ENCODE data around the gene KRTAP5-5. TPM values are rescaled to one million over a fixed set of nuclear protein-coding genes. Genes with fewer than 3 reads are reported as not detected.
A peak's percentile ranks its signal among the peaks of the same experiment; 100 is the strongest.

Gene KRTAP5-5
- total RNA-seq, 2 experiments from 2014 or later: not detected

DNA sequence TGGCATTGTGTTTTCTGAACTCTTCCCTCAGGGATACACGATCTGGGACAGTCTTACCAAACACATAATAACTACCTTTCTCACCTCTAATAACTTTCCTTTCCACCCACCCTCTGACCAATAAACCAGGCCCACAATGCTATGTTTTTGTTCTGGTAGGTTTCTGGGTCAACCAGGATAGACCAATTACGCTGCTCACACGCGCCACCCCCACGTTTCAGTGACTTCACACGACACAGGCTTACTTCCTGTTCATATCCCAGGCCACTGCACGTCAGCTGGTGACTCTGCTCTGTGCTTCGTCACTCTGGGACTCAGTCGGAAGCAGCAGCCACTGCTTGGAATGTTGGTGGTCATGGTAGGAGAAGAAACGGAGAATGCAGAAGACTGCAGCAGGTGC, 10.1 kb upstream of the KRTAP5-5 start:
- Mint-ChIP-seq H3K9me3 (no peaks in the 10 kb centered on the region), H3K36me3 (ENCODE audit: low read depth) (no peaks in the 10 kb centered on the region), H3K4me3 (no peak overlapping the region), H3K4me1 (peaks cover 7% of the 10 kb centered on the region), H3K27ac (no peak overlapping the region), H3K27me3 (peaks cover 17% of the 10 kb centered on the region)
- ChIA-PET CTCF (interaction anchor here (1.2 to 1.5 kb wide), 2 partner anchors 25 to 34 kb away, joined by 3 to 6 read pairs; no protein-coding TSS in a partner anchor), POLR2A (no interaction called here)
- DNase-seq: peak; percentile 29

GRCh38 chr11:1622086-1622485, 7.5 kb upstream of the KRTAP5-5 start, which contains the start of gene KRTAP5-4:
TSS of gene KRTAP5-4 (minus strand) at chr11:1622138. CDS start at chr11:1622093, 45 bp downstream.
- Mint-ChIP-seq H3K36me3 (ENCODE audit: low read depth) (no peaks in the 10 kb centered on the region), H3K27me3 (peaks cover 10% of the 10 kb centered on the region), H3K4me3 (no peak within 1 kb of the TSS), H3K9me3 (no peaks in the 10 kb centered on the region), H3K27ac (no peak within 1 kb of the TSS), H3K4me1 (peaks cover 7% of the 10 kb centered on the region)
- CTCF ChIA-PET: no interaction called here
- POLR2A ChIA-PET: no interaction called here
- DNase-seq: no peak

- H3K36me3 Mint-ChIP-seq (ENCODE audit: low read depth): no peaks in the 10 kb centered on the region
Observed at GRCh38 chr11:1623716-1624115, 5.9 kb upstream of the KRTAP5-5 start.

DNA sequence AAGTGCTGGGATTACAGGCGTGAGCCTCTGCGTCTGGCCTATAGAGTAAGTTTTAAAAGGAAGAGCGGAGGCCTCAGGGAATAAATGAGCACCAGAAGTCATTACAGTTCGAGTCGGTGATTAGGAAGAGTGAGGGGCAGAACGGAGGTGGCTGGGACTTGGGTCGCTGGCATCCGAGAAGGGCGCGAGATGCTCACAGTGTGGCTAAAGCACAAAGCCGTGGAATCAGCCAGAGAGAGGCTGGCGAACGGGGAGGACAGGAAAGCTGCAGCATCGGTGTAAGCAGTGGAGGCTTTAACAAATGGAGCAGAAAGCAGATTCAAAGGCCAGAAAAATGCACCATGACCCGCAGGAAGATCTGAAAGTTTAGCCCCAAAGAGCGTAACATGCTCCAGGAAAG, 5.0 kb upstream of the KRTAP5-5 start:
- no peak overlapping the region for H3K27ac Mint-ChIP-seq
- ChIA-PET CTCF (interaction anchor here (1.2 kb wide), 1 partner anchor 28 kb away, joined by 4 read pairs; no protein-coding TSS in a partner anchor), POLR2A (no interaction called here)
- no peaks in the 10 kb centered on the region for H3K36me3 Mint-ChIP-seq (ENCODE audit: low read depth)
- DNase-seq: no peak
- peaks cover 12% of the 10 kb centered on the region for H3K27me3 Mint-ChIP-seq
- H3K9me3 Mint-ChIP-seq: no peaks in the 10 kb centered on the region
- no peak overlapping the region for H3K4me3 Mint-ChIP-seq
- H3K4me1 Mint-ChIP-seq: peaks cover 5% of the 10 kb centered on the region

More at GRCh38 chr11:1623716-1624115, 5.9 kb upstream of the KRTAP5-5 start:
- no peak overlapping the region for H3K27ac Mint-ChIP-seq
- DNase-seq: no peak
- H3K4me1 Mint-ChIP-seq: peaks cover 7% of the 10 kb centered on the region
- ChIA-PET POLR2A (no interaction called here), CTCF (interaction anchor here (0.6 to 1.2 kb wide), 4 partner anchors 11 to 509 kb away, joined by 3 to 4 read pairs (median 3); no protein-coding TSS in a partner anchor)
- no peak overlapping the region for H3K4me3 Mint-ChIP-seq
- H3K27me3 Mint-ChIP-seq: peaks cover 12% of the 10 kb centered on the region
- no peaks in the 10 kb centered on the region for H3K9me3 Mint-ChIP-seq

DNA sequence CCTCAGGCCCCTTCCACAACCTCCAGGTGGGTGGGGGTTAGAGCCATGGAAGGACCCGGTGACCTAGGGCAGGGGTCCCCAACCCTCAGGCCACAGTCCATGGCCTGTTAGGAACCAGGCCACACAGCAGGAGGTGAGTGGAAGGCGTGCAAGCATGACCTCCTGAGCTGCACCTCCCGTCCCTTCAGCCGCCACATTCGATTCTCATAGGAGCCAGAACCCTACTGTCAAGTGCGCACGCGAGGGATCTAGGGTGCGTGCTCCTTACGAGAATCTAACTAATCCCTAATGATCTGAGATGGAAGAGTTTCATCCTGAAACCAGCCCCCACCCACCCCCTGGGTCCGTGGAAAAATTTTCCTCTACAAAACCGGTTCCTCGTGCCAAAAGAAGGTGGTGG, 4.0 kb upstream of the KRTAP5-5 start:
- Mint-ChIP-seq H3K27me3 (peaks cover 13% of the 10 kb centered on the region), H3K9me3 (no peaks in the 10 kb centered on the region), H3K4me1 (peaks cover 2% of the 10 kb centered on the region), H3K27ac (no peak overlapping the region), H3K36me3 (ENCODE audit: low read depth) (no peaks in the 10 kb centered on the region), H3K4me3 (no peak overlapping the region)
- POLR2A ChIA-PET: no interaction called here
- CTCF ChIA-PET: no interaction called here
- DNase-seq: no peak

DNA sequence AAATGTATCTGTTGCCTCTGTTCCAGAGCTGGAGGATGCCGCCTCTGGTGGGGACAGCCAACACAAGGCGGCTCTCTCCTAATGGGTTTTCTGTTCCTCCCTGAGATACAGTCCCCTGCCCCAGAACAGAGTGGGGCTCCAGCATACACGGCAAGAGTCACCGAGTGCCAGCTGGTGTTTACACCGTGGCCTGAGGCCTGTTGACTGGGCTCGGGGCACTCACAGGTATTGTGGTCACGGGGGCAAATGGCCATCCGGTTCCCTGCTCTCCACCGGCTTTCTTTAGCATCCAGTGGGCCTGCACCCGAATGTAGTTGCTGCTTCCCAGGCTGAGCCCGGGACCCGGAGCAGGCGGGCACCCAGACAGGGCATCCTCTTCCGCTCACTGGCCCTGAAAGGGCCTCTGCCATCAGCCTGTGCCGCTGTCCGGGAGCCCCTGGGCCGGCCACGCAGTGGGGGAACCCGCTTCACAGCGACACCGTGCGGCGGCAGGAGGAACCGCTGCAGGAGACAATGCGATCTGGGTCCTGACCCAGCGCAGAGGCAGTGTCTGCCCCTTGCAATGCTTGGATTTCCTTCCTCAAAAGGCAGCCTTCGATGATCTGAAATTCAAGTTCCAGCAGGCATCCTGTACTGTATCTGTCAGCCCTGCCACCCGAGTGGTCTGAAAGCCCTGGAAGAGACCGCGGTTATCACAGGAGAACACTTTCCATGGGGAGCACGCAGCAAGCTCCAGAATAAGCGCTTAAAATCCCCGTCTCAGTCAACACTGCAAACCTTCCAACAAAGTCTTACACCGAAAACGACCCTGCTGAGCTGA, 859 bp upstream of the KRTAP5-5 start:
- peak; percentile 63 for DNase-seq
- Mint-ChIP-seq H3K36me3 (ENCODE audit: low read depth) (no peaks in the 10 kb centered on the region), H3K4me3 (no peak overlapping the region), H3K9me3 (no peaks in the 10 kb centered on the region), H3K27me3 (peaks cover 24% of the 10 kb centered on the region), H3K4me1 (peaks cover 2% of the 10 kb centered on the region), H3K27ac (no peak overlapping the region)
- ChIA-PET CTCF (interaction anchor here (0.7 to 1.7 kb wide), 7 partner anchors 9 to 273 kb away, joined by 3 to 5 read pairs (median 4); no protein-coding TSS in a partner anchor), POLR2A (no interaction called here)

- Mint-ChIP-seq H3K27ac (no peak overlapping the region), H3K4me1 (peaks cover 2% of the 10 kb centered on the region), H3K9me3 (no peaks in the 10 kb centered on the region), H3K27me3 (peaks cover 26% of the 10 kb centered on the region), H3K36me3 (ENCODE audit: low read depth) (no peaks in the 10 kb centered on the region), H3K4me3 (no peak overlapping the region)
- DNase-seq: no peak
- POLR2A ChIA-PET: no interaction called here
- CTCF ChIA-PET: interaction anchor here (0.6 to 2.2 kb wide), 3 partner anchors 22 to 85 kb away, joined by 4 to 9 read pairs (median 5); no protein-coding TSS in a partner anchor
Observed at GRCh38 chr11:1630271-1630670, 696 bp downstream of the KRTAP5-5 start.

- no peaks in the 10 kb centered on the region for H3K36me3 Mint-ChIP-seq (ENCODE audit: low read depth)
- DNase-seq: no peak
- peaks cover 24% of the 10 kb centered on the region for H3K27me3 Mint-ChIP-seq
- CTCF ChIA-PET: interaction anchor here (0.9 to 2.2 kb wide), 4 partner anchors 22 to 202 kb away, joined by 3 to 9 read pairs (median 4); no protein-coding TSS in a partner anchor
- no peak overlapping the region for H3K4me3 Mint-ChIP-seq
- POLR2A ChIA-PET: no interaction called here
- H3K27ac Mint-ChIP-seq: no peak overlapping the region
- no peaks in the 10 kb centered on the region for H3K9me3 Mint-ChIP-seq
- H3K4me1 Mint-ChIP-seq: peaks cover 2% of the 10 kb centered on the region
Observed at GRCh38 chr11:1631066-1631568, 1.5 kb downstream of the KRTAP5-5 start.

DNA sequence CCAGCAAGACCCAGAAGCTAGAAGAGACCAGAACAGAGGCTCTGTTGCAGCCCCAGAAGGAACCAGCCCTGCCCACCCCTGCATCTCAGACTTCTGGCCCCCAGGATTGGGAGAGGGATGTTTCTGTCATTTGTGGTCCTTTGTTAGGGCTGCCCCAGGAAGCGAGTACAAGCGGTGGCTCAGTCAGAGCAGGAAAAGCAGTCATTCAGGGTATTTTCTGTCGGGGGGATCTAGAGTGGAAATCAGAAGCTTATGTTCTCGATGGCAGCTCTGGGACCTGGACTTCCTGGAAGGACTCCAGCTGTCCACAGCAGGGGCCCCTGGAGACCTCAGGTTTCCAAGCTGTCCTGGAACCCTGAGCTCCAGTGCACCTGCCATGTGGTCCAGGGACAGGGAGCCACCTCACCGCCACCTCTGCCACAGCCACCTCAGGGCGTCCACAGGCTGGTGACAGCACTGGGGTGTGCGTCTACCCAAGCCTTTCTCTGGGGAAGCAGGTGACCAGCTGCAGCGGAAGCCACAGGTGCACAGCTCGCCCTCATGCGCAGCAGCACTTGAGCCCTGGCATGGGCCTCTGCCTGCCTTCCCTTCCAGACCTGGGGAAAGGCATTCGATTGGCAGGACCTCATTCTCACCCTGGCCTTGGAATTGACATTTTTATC, 2.6 kb downstream of the KRTAP5-5 start:
- POLR2A ChIA-PET: no interaction called here
- no peak for DNase-seq
- CTCF ChIA-PET: interaction anchor here (1.0 to 2.2 kb wide), 2 partner anchors 21 to 200 kb away, joined by 4 to 9 read pairs; no protein-coding TSS in a partner anchor
- H3K4me1 Mint-ChIP-seq: peaks cover 2% of the 10 kb centered on the region
- peaks cover 23% of the 10 kb centered on the region for H3K27me3 Mint-ChIP-seq
- H3K4me3 Mint-ChIP-seq: no peak overlapping the region
- H3K27ac Mint-ChIP-seq: no peak overlapping the region
- no peaks in the 10 kb centered on the region for H3K9me3 Mint-ChIP-seq
- H3K36me3 Mint-ChIP-seq (ENCODE audit: low read depth): no peaks in the 10 kb centered on the region

DNA sequence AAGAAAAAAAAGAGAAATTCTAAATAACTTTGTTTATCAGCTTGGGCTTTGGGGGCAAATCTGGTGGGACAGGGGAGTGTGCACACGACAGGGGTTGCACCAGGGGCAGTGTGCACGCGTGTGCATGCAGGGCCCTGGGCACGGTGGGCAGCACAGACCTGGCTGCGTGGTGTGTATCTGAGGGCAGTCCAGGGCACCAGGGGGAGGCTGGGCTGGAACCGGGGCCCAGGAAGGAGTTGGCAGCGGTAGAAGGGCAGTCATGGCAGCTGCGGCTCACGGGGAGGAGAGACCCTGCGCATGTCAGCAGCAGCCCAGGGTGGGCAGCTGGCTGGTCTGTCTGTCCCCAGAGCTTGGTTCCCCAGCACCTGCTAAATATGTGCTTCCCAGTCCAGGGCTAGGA, 4.3 kb downstream of the KRTAP5-5 start:
- Mint-ChIP-seq H3K36me3 (ENCODE audit: low read depth) (no peaks in the 10 kb centered on the region), H3K4me3 (no peak overlapping the region), H3K9me3 (no peaks in the 10 kb centered on the region), H3K27ac (no peak overlapping the region), H3K27me3 (peaks cover 19% of the 10 kb centered on the region), H3K4me1 (peaks cover 1% of the 10 kb centered on the region)
- ChIA-PET CTCF (interaction anchor here (1.3 to 2.3 kb wide), 4 partner anchors 10 to 60 kb away, joined by 3 to 9 read pairs (median 4); no protein-coding TSS in a partner anchor), POLR2A (no interaction called here)
- DNase-seq: no peak

DNA sequence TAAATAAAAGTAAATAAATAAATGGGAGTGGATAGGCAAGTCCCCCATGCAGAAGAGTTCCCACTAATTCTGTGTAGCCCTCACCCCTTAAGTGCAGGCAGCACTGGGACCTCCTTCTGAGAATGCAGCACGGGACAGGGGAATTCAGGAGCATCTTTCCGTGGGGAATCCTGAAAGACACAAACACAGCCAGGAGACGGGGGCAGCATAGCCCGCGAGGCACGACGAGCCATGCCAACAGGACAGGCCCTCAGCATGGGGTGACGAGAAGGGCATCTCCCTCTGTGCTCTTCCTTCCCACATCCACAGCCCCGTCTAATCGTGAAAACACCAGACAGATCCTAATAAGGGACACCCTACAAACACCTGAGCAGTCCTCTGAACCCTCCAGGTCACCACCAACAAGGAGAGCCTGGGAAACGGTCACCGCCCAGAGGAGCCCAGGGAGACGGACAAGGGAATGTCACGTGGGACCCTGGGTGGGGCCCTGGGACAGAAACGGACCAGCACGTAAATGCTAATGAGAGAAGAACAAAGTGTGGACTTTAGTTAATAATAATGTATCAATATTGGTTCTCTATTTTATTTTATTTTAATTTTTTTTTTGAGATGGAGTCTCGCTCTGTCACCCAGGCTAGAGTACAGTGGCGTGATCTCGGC, 6.8 kb downstream of the KRTAP5-5 start:
- Mint-ChIP-seq H3K27me3 (peaks cover 15% of the 10 kb centered on the region), H3K4me3 (no peak overlapping the region), H3K36me3 (ENCODE audit: low read depth) (no peaks in the 10 kb centered on the region), H3K9me3 (no peaks in the 10 kb centered on the region), H3K27ac (no peak overlapping the region), H3K4me1 (no peaks in the 10 kb centered on the region)
- no peak for DNase-seq
- ChIA-PET CTCF (interaction anchor here (2.3 to 3.4 kb wide), 2 partner anchors 16 kb away, joined by 9 to 24 read pairs; no protein-coding TSS in a partner anchor), POLR2A (no interaction called here)

DNA sequence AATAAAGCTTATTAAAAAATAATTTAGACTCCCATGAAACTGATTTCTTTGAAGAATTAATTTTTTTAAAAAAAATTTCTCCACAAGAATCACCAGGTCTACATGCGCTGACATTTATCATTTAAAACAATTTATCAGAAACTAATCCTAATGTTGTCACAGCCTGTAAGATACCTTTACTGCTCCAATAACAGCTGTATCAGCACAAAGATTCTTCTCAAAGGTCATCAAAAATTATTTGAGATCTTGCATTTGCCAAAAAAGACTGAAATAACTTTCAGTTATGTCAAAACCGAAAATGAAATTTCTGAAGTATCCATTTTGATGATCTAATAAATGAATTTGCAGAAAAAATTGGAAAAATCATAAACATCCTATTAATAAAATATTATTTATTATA, 8.1 kb downstream of the KRTAP5-5 start:
- H3K27me3 Mint-ChIP-seq: peaks cover 9% of the 10 kb centered on the region
- no peak for DNase-seq
- no peaks in the 10 kb centered on the region for H3K36me3 Mint-ChIP-seq (ENCODE audit: low read depth)
- H3K4me3 Mint-ChIP-seq: no peak overlapping the region
- H3K27ac Mint-ChIP-seq: no peak overlapping the region
- no peaks in the 10 kb centered on the region for H3K4me1 Mint-ChIP-seq
- ChIA-PET POLR2A (no interaction called here), CTCF (interaction anchor here (1.1 to 3.4 kb wide), 4 partner anchors 10 to 91 kb away, joined by 4 to 24 read pairs (median 5); no protein-coding TSS in a partner anchor)
- no peaks in the 10 kb centered on the region for H3K9me3 Mint-ChIP-seq
